ENCODE measurements around the gene FAM162A. TPM values are rescaled to one million over a fixed set of nuclear protein-coding genes. Genes with fewer than 3 reads are reported as not detected.

The FAM162A gene
- total RNA-seq, 1 donor from 2014 or later: 12.7 TPM

- H3K36me3 Mint-ChIP-seq (ENCODE audit: unreplicated experiment): no peaks in the 10 kb centered on the region
- TF ChIP-seq, protein P1, sequence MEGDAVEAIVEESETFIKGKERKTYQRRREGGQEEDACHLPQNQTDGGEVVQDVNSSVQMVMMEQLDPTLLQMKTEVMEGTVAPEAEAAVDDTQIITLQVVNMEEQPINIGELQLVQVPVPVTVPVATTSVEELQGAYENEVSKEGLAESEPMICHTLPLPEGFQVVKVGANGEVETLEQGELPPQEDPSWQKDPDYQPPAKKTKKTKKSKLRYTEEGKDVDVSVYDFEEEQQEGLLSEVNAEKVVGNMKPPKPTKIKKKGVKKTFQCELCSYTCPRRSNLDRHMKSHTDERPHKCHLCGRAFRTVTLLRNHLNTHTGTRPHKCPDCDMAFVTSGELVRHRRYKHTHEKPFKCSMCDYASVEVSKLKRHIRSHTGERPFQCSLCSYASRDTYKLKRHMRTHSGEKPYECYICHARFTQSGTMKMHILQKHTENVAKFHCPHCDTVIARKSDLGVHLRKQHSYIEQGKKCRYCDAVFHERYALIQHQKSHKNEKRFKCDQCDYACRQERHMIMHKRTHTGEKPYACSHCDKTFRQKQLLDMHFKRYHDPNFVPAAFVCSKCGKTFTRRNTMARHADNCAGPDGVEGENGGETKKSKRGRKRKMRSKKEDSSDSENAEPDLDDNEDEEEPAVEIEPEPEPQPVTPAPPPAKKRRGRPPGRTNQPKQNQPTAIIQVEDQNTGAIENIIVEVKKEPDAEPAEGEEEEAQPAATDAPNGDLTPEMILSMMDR (IDR thresholded peaks at IDR 0.05; ENCODE audit: partially characterized antibody, unreplicated experiment): no peak
- DNase-seq: no peak
- no peak overlapping the region for H3K4me3 Mint-ChIP-seq (ENCODE audit: unreplicated experiment)
- H3K27ac Mint-ChIP-seq (ENCODE audit: unreplicated experiment): no peak overlapping the region
- H3K27me3 Mint-ChIP-seq (ENCODE audit: unreplicated experiment): no peaks in the 10 kb centered on the region
- H3K9me3 Mint-ChIP-seq (ENCODE audit: unreplicated experiment): no peaks in the 10 kb centered on the region
- H3K4me1 Mint-ChIP-seq (ENCODE audit: low read depth, unreplicated experiment): no peaks in the 10 kb centered on the region
Measured at GRCh38 chr3:122406198-122406597, 22.2 kb downstream of the FAM162A start.

DNA sequence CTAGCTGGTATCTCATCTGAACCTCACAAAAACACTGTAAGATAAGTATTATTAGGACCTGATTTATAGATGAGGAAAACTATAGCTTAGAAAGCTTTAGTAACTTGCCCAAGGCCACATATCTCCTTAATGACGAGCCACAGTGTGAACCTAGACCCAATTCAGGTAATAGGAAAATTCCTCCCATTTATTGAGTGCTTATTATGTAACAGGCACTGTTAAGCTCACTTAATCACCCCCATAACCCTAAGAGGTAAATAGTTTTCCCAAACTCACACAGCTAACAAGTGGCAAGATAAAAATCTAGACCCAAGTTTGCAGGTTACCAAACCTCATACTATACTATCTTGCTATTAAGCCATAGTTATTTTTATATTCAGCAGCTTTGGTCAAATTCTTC lies 24.0 kb downstream of the FAM162A start:
- no peaks in the 10 kb centered on the region for H3K27me3 Mint-ChIP-seq (ENCODE audit: unreplicated experiment)
- no peak overlapping the region for H3K27ac Mint-ChIP-seq (ENCODE audit: unreplicated experiment)
- no peaks in the 10 kb centered on the region for H3K9me3 Mint-ChIP-seq (ENCODE audit: unreplicated experiment)
- TF ChIP-seq, protein P1 (IDR thresholded peaks at IDR 0.05; ENCODE audit: partially characterized antibody, unreplicated experiment): no peak
- DNase-seq: no peak
- H3K4me1 Mint-ChIP-seq (ENCODE audit: low read depth, unreplicated experiment): no peaks in the 10 kb centered on the region
- H3K4me3 Mint-ChIP-seq (ENCODE audit: unreplicated experiment): no peak overlapping the region
- H3K36me3 Mint-ChIP-seq (ENCODE audit: unreplicated experiment): no peaks in the 10 kb centered on the region

- Mint-ChIP-seq H3K27me3 (ENCODE audit: unreplicated experiment) (no peaks in the 10 kb centered on the region), H3K36me3 (ENCODE audit: unreplicated experiment) (no peaks in the 10 kb centered on the region), H3K4me1 (ENCODE audit: low read depth, unreplicated experiment) (no peaks in the 10 kb centered on the region), H3K9me3 (ENCODE audit: unreplicated experiment) (no peaks in the 10 kb centered on the region), H3K4me3 (ENCODE audit: unreplicated experiment) (no peak overlapping the region), H3K27ac (ENCODE audit: unreplicated experiment) (no peak overlapping the region)
- TF ChIP-seq, protein P1 (IDR thresholded peaks at IDR 0.05; ENCODE audit: partially characterized antibody, unreplicated experiment): no peak
- no peak for DNase-seq
Measured at GRCh38 chr3:122409446-122409845, 25.5 kb downstream of the FAM162A start.

- no peak overlapping the region for H3K27ac Mint-ChIP-seq (ENCODE audit: unreplicated experiment)
- no peak overlapping the region for H3K4me3 Mint-ChIP-seq (ENCODE audit: unreplicated experiment)
- no peaks in the 10 kb centered on the region for H3K36me3 Mint-ChIP-seq (ENCODE audit: unreplicated experiment)
- peaks cover 2% of the 10 kb centered on the region for H3K4me1 Mint-ChIP-seq (ENCODE audit: low read depth, unreplicated experiment)
- no peak for DNase-seq
- TF ChIP-seq, protein P1 (IDR thresholded peaks at IDR 0.05; ENCODE audit: partially characterized antibody, unreplicated experiment): no peak
- H3K27me3 Mint-ChIP-seq (ENCODE audit: unreplicated experiment): no peaks in the 10 kb centered on the region
- H3K9me3 Mint-ChIP-seq (ENCODE audit: unreplicated experiment): peaks cover 2% of the 10 kb centered on the region
Measured at GRCh38 chr3:122410111-122410510, 26.1 kb downstream of the FAM162A start.

DNA sequence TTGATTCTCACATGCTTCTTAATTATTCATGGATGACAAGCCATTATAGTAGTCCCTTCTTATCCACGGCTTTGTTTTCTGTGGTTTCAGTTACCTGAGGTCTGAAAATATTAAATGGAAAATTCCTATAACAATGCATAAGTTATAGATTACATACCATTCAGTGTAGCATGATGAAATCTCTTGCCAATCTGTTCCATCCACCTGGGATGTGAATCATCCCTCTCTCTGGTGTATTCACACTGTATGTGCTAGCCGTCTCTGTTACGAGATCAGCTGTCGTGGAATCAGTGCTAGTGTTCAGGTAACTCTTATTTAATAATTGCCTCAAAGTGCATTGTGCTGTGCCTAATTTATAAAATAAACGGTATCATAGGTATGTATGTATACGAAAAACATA lies 26.7 kb downstream of the FAM162A start:
- peaks cover 2% of the 10 kb centered on the region for H3K9me3 Mint-ChIP-seq (ENCODE audit: unreplicated experiment)
- peaks cover 6% of the 10 kb centered on the region for H3K4me1 Mint-ChIP-seq (ENCODE audit: low read depth, unreplicated experiment)
- H3K27ac Mint-ChIP-seq (ENCODE audit: unreplicated experiment): no peak overlapping the region
- TF ChIP-seq, protein P1 (IDR thresholded peaks at IDR 0.05; ENCODE audit: partially characterized antibody, unreplicated experiment): no peak
- no peak overlapping the region for H3K4me3 Mint-ChIP-seq (ENCODE audit: unreplicated experiment)
- DNase-seq: no peak
- H3K27me3 Mint-ChIP-seq (ENCODE audit: unreplicated experiment): peaks cover 2% of the 10 kb centered on the region
- H3K36me3 Mint-ChIP-seq (ENCODE audit: unreplicated experiment): no peaks in the 10 kb centered on the region
